RPMI7951 (cell line): Measurements from ENCODE around the gene BTG1. TPM values are rescaled to one million over a fixed set of nuclear protein-coding genes. Genes with fewer than 3 reads are reported as not detected.
"Not testable (repeated sequence)": the region's sequence is repeated elsewhere in the genome, so short reads cannot be mapped to it uniquely, and the experiment has no call there.

ENCODE experiments used
- DNase-seq: peaks from one replicate; pipeline ENCODE4 v3.0.0-alpha.2; 2012; ENCODE audit warnings: low read depth
- total RNA-seq: library from RNA; depleted of rRNA; stranded (reverse); fragments of >200 nt; shearing (Covaris generic); gene quantifications from 2 replicates; pipeline ENCODE4 v1.2.3, GENCODE V29; 2014

The BTG1 gene
- total RNA-seq, 1 experiment from 2014 or later = 7.3 TPM

- DNase-seq = no peak
These were observed 3.9 kb upstream of the BTG1 start for GRCh38 chr12:92149563-92149962.

GRCh38 chr12:92147491-92147890 lies 1.8 kb upstream of the BTG1 start:
- no peak for DNase-seq

GRCh38 chr12:92146497-92147224 lies 1.0 kb upstream of the BTG1 start:
- no peak for DNase-seq

GRCh38 chr12:92145481-92145730 lies 240 bp downstream of the BTG1 start:
- DNase-seq = no peak

- DNase-seq = peak; percentile 77
These were observed 790 bp downstream of the BTG1 start for GRCh38 chr12:92144631-92145480.

GRCh38 chr12:92143686-92144630 lies 1.7 kb downstream of the BTG1 start:
- DNase-seq = peak; percentile 91

- DNase-seq = no peak
These were observed 2.4 kb downstream of the BTG1 start for GRCh38 chr12:92143258-92143657.

- no peak for DNase-seq
These were observed 3.3 kb downstream of the BTG1 start for GRCh38 chr12:92142251-92142926.

- no peak for DNase-seq
These were observed 4.0 kb downstream of the BTG1 start for GRCh38 chr12:92141591-92142121.

- no peak for DNase-seq
These were observed 4.6 kb downstream of the BTG1 start for GRCh38 chr12:92140896-92141536.

- DNase-seq = no peak
These were observed 5.5 kb downstream of the BTG1 start for GRCh38 chr12:92140156-92140555.

- DNase-seq = peak; percentile 48
These were observed 6.0 kb downstream of the BTG1 start for GRCh38 chr12:92139634-92140150.

- DNase-seq = no peak
These were observed 7.0 kb downstream of the BTG1 start for GRCh38 chr12:92138626-92139025.

- no peak for DNase-seq
These were observed 7.5 kb downstream of the BTG1 start for GRCh38 chr12:92138144-92138543.

- DNase-seq = peak; percentile 68
These were observed 8.5 kb downstream of the BTG1 start for GRCh38 chr12:92136965-92137721.

GRCh38 chr12:92136026-92136730 lies 9.5 kb downstream of the BTG1 start:
- DNase-seq = no peak

- DNase-seq = not testable (repeated sequence)
These were observed 10.1 kb downstream of the BTG1 start for GRCh38 chr12:92135541-92135940.

- DNase-seq = peak; percentile 75
These were observed 10.9 kb downstream of the BTG1 start for GRCh38 chr12:92134638-92135274.
